ENCODE results near the gene RBM22. TPM values are rescaled to one million over a fixed set of nuclear protein-coding genes. Genes with fewer than 3 reads are reported as not detected.

RBM22 gene
- total and polyA plus RNA-seq, 2 experiments from 2014 or later: 32.9 to 42.6 TPM

DNA sequence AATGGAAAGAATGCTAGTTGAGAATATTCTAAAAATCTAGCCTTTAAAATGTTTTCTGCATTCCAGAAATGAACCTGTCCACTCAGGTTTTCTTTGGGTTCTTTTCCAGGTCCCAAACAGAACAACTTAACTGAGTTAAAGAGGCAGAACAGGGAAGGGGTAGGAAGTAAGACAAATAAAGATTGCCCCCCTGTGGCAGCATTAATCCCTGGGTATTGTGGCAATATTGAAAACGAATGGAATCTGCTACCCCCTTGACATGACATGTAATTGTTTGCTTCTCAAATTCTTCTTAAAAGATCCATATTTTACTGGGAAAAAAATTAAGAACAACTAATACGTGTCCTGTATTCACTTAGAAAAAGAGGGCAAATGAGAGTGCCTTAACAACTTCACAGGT is 9.3 kb upstream of the RBM22 start:
- DNase-seq (ENCODE audit: low spot score): no peak
- H3K36me3 ChIP-seq (replicated peaks; ENCODE audit: insufficient read depth, low read depth): no peaks in the 10 kb centered on the region
- H3K79me2 ChIP-seq: no peaks in the 10 kb centered on the region
- H3K4me2 ChIP-seq: no peak overlapping the region
- no peak for TF ChIP-seq EZH2 (IDR thresholded peaks at IDR 0.05; ENCODE audit: borderline replicate concordance)
- no peak for TF ChIP-seq EZH2phosphoT487 (IDR thresholded peaks at IDR 0.05; ENCODE audit: low read depth, severe bottlenecking, unreplicated experiment)
- TF ChIP-seq, protein P1, sequence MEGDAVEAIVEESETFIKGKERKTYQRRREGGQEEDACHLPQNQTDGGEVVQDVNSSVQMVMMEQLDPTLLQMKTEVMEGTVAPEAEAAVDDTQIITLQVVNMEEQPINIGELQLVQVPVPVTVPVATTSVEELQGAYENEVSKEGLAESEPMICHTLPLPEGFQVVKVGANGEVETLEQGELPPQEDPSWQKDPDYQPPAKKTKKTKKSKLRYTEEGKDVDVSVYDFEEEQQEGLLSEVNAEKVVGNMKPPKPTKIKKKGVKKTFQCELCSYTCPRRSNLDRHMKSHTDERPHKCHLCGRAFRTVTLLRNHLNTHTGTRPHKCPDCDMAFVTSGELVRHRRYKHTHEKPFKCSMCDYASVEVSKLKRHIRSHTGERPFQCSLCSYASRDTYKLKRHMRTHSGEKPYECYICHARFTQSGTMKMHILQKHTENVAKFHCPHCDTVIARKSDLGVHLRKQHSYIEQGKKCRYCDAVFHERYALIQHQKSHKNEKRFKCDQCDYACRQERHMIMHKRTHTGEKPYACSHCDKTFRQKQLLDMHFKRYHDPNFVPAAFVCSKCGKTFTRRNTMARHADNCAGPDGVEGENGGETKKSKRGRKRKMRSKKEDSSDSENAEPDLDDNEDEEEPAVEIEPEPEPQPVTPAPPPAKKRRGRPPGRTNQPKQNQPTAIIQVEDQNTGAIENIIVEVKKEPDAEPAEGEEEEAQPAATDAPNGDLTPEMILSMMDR (IDR thresholded peaks at IDR 0.05; ENCODE audit: poor library complexity): peak; percentile 15
- H4K20me1 ChIP-seq (ENCODE audit: insufficient read depth, poor library complexity, severe bottlenecking): no peaks in the 10 kb centered on the region
- WGBS (ENCODE audit: low lambda C conversion rate, missing lambda C conversion rate): 75% methylated on average over 2 of the region's 2 CpGs
- H2AFZ ChIP-seq: no peak overlapping the region
- H3K9me3 ChIP-seq (ENCODE audit: low read depth): no peaks in the 10 kb centered on the region
- H3K27ac ChIP-seq: no peak overlapping the region
- no peaks in the 10 kb centered on the region for H3K27me3 ChIP-seq
- H3K4me1 ChIP-seq (ENCODE audit: insufficient read depth): peaks cover 3% of the 10 kb centered on the region
- H3K9me2 ChIP-seq (replicated peaks; ENCODE audit: insufficient read depth): no peaks in the 10 kb centered on the region
- H3K4me3 ChIP-seq: no peak overlapping the region

DNA sequence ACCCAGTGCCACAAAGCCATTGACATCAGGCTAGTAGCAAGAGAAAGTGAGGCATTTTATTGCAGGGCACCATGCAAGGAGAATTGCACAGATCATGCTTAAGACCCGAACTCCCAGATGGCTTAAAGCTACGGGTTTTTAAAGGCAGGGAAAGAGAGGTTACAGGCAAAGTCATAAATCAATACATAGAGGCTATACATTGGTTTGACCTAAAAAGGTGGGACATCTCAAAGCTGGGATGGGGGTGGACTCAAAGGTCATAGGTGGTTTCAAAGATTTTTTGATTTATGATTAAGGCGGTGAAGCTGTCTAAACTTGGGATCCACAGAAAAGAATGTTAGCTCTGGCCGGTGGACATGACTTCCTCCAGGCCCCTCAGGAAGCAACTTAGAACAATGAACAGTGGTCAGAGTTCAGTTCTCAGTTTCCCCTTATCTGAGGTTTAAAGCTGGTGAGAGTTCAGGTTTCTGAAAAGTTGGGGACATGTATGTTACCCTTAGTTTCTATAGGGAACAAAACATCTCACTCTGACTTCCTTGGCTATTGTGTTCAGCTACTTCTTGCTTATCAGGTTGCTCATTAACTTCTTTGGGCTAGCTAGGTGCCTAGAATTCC is 6.0 kb upstream of the RBM22 start:
- WGBS (ENCODE audit: low lambda C conversion rate, missing lambda C conversion rate): 76% methylated on average over 4 of the region's 4 CpGs
- TF ChIP-seq EZH2 (IDR thresholded peaks at IDR 0.05; ENCODE audit: borderline replicate concordance) (no peak), EZH2phosphoT487 (IDR thresholded peaks at IDR 0.05; ENCODE audit: low read depth, severe bottlenecking, unreplicated experiment) (no peak)
- TF ChIP-seq, protein P1 (IDR thresholded peaks at IDR 0.05; ENCODE audit: poor library complexity): no peak

DNA sequence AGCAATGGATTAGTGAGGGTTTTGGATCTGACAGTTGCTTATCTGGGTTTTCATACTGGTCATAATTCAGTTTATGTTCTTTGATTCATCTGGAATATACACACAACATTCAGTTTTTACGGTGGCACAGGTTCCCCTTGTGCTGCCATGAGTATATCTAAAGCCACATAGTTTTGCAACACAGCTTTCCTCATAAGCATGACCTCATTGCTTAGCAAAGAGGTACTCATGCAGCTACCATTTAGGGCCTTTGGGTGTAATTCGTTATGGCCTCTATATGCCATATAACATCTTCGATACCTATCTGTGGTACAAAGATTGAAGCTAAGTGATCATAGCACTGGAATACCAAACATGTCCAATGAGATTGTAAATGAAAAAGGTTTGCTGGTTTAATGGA is 2.9 kb upstream of the RBM22 start:
- Histone ChIP-seq H3K4me1 (ENCODE audit: insufficient read depth) (peaks cover 13% of the 10 kb centered on the region), H3K9me3 (ENCODE audit: low read depth) (no peaks in the 10 kb centered on the region), H3K4me3 (no peak overlapping the region), H4K20me1 (ENCODE audit: insufficient read depth, poor library complexity, severe bottlenecking) (peaks cover 9% of the 10 kb centered on the region), H2AFZ (no peak overlapping the region), H3K36me3 (replicated peaks; ENCODE audit: insufficient read depth, low read depth) (no peaks in the 10 kb centered on the region), H3K27ac (no peak overlapping the region), H3K9me2 (replicated peaks; ENCODE audit: insufficient read depth) (no peaks in the 10 kb centered on the region), H3K4me2 (no peak overlapping the region), H3K27me3 (no peaks in the 10 kb centered on the region), H3K79me2 (peaks cover 20% of the 10 kb centered on the region)
- 89% methylated on average over 3 of the region's 3 CpGs for WGBS (ENCODE audit: low lambda C conversion rate, missing lambda C conversion rate)
- no peak for DNase-seq (ENCODE audit: low spot score)
- TF ChIP-seq, protein P1 (IDR thresholded peaks at IDR 0.05; ENCODE audit: poor library complexity): no peak
- TF ChIP-seq EZH2 (IDR thresholded peaks at IDR 0.05; ENCODE audit: borderline replicate concordance) (no peak), EZH2phosphoT487 (IDR thresholded peaks at IDR 0.05; ENCODE audit: low read depth, severe bottlenecking, unreplicated experiment) (no peak)

More for the DNA sequence above, 6.0 kb upstream of the RBM22 start:
- H3K4me1 ChIP-seq (ENCODE audit: insufficient read depth): peaks cover 3% of the 10 kb centered on the region
- H3K4me2 ChIP-seq: no peak overlapping the region
- H3K4me3 ChIP-seq: no peak overlapping the region
- H3K79me2 ChIP-seq: no peaks in the 10 kb centered on the region
- H3K27me3 ChIP-seq: no peaks in the 10 kb centered on the region
- no peaks in the 10 kb centered on the region for H3K36me3 ChIP-seq (replicated peaks; ENCODE audit: insufficient read depth, low read depth)
- no peaks in the 10 kb centered on the region for H3K9me3 ChIP-seq (ENCODE audit: low read depth)
- DNase-seq (ENCODE audit: low spot score): no peak
- H2AFZ ChIP-seq: no peak overlapping the region
- no peaks in the 10 kb centered on the region for H4K20me1 ChIP-seq (ENCODE audit: insufficient read depth, poor library complexity, severe bottlenecking)
- H3K27ac ChIP-seq: no peak overlapping the region
- no peaks in the 10 kb centered on the region for H3K9me2 ChIP-seq (replicated peaks; ENCODE audit: insufficient read depth)
